SK-N-SH (cell line): ENCODE measurements around the gene TRPC3. TPM values are rescaled to one million over a fixed set of nuclear protein-coding genes. Genes with fewer than 3 reads are reported as not detected.
A peak's percentile ranks its signal among the peaks of the same experiment; 100 is the strongest.

Experiments
- CTCF ChIA-PET: fragments of 300-600, 350-600 bp; formaldehyde crosslinking; extraction: SDS; loops from one replicate; lab custom pipeline; 2021; lab: Yijun Ruan, JAX
- POLR2A ChIA-PET: fragments of 350-600 bp; sonication (Branson Sonifier 250); formaldehyde crosslinking; extraction: SDS; loops from one replicate; lab custom pipeline; 2020; ENCODE audit warnings: antibody characterized with exemption, inconsistent platforms; lab: Yijun Ruan, JAX
- DNase-seq: peaks from one replicate; pipeline ENCODE4 v3.0.0; 2012
- H2AFZ ChIP-seq: fragments of 200-600 bp; sonication (generic); 2 replicates; pipeline ENCODE4 v1.8.1; 2016; ENCODE audit warnings: antibody characterized with exemption, mild to moderate bottlenecking, low read depth
- H3F3A ChIP-seq: fragments of 200-600 bp; sonication (generic); replicated peaks from 2 replicates; pipeline ENCODE3; 2016; ENCODE audit warnings: antibody characterized with exemption, mild to moderate bottlenecking; ENCODE audit not compliant: insufficient read depth
- H3K27ac ChIP-seq, 2 experiments: fragments of 200-500 bp in 1 of 2; fragments of 200-600 bp in 1 of 2; sonication (Bioruptor generic) in 1 of 2; sonication (generic), shearing (Covaris generic) in 1 of 2; 2 replicates each; pipeline versions ENCODE4 v1.5.1 to v1.6.1; 2014 to 2016; ENCODE audit warnings: low read depth in 2 of 2, inconsistent platforms in 1 of 2, low read length in 1 of 2, mild to moderate bottlenecking in 1 of 2, mixed read lengths in 1 of 2
- H3K27me3 ChIP-seq: fragments of 200-600 bp; sonication (generic), shearing (Covaris generic); 2 replicates; pipeline ENCODE4 v1.6.1; 2016; ENCODE audit warnings: mixed run types; ENCODE audit not compliant: insufficient read depth
- H3K36me3 ChIP-seq, 2 experiments: fragments of 200-500 bp in 1 of 2; fragments of 200-600 bp in 1 of 2; sonication (Bioruptor generic) in 1 of 2; sonication (generic) in 1 of 2; replicated peaks in 1 of 2; 2 replicates each; pipeline versions ENCODE3 to v1.5.1; 2014 to 2016; ENCODE audit warnings: low read length in 1 of 2, mild to moderate bottlenecking in 1 of 2; ENCODE audit not compliant: insufficient read depth in 2 of 2, control insufficient read depth in 1 of 2
- H3K4me1 ChIP-seq, 2 experiments: fragments of 200-500 bp in 1 of 2; fragments of 200-600 bp in 1 of 2; sonication (Bioruptor generic) in 1 of 2; sonication (generic), shearing (Covaris generic) in 1 of 2; 2 replicates each; pipeline versions ENCODE4 v1.5.1 to v1.6.1; 2014 to 2016; ENCODE audit warnings: low read depth in 1 of 2, low read length in 1 of 2, mixed run types in 1 of 2; ENCODE audit not compliant: insufficient read depth in 2 of 2, control insufficient read depth in 1 of 2
- H3K4me2 ChIP-seq: fragments of 200-600 bp; sonication (generic), shearing (Covaris generic); 2 replicates; pipeline ENCODE4 v1.6.1; 2017; ENCODE audit warnings: mixed run types
- H3K4me3 ChIP-seq, 2 experiments: fragments of 200-500 bp in 1 of 2; fragments of 200-600 bp in 1 of 2; sonication (Bioruptor generic) in 1 of 2; sonication (generic), shearing (Covaris generic) in 1 of 2; 2 replicates each; pipeline versions ENCODE4 v1.5.1 to v1.8.1; 2014 to 2016; ENCODE audit warnings: low read depth in 2 of 2, inconsistent platforms in 1 of 2, low read length in 1 of 2, mild to moderate bottlenecking in 1 of 2, mixed read lengths in 1 of 2, moderate library complexity in 1 of 2
- H3K79me2 ChIP-seq: fragments of 200-600 bp; sonication (generic); 2 replicates; pipeline ENCODE4 v1.8.1; 2017; ENCODE audit warnings: mild to moderate bottlenecking; ENCODE audit not compliant: insufficient read depth
- H3K9ac ChIP-seq: fragments of 200-600 bp; sonication (generic); 2 replicates; pipeline ENCODE4 v1.6.1; 2017; ENCODE audit warnings: mixed run types
- H3K9me2 ChIP-seq: fragments of 200-600 bp; sonication (generic); 2 replicates; pipeline ENCODE4 v1.6.1; 2017; ENCODE audit warnings: mixed run types
- H3K9me3 ChIP-seq: fragments of 200-600 bp; sonication (generic); 2 replicates; pipeline ENCODE4 v1.6.1; 2017; ENCODE audit warnings: mixed run types, mild to moderate bottlenecking, moderate library complexity
- H4K20me1 ChIP-seq: fragments of 200-600 bp; sonication (generic); 2 replicates; pipeline ENCODE4 v1.6.1; 2017; ENCODE audit warnings: mild to moderate bottlenecking, mixed run types; ENCODE audit not compliant: insufficient read depth
- CHD2 ChIP-seq: fragments of 150-350 bp; IDR thresholded peaks from 2 replicates; pipeline ENCODE4 v1.6.1; 2018; ENCODE audit warnings: low read length; ENCODE audit not compliant: partially characterized antibody
- ELF1 ChIP-seq: IDR thresholded peaks from 2 replicates; pipeline ENCODE4 v1.4.0; 2012
- EP300 ChIP-seq, 2 experiments: IDR thresholded peaks; 2 replicates each; pipeline versions ENCODE4 v1.4.0 to v1.6.1; 2012; ENCODE audit warnings: borderline replicate concordance in 1 of 2, low read depth in 1 of 2, low read length in 1 of 2
- FOXM1 ChIP-seq: IDR thresholded peaks from 2 replicates; pipeline ENCODE4 v1.4.0; 2012; ENCODE audit warnings: low read depth, mild to moderate bottlenecking
- JUND ChIP-seq: IDR thresholded peaks from 2 replicates; pipeline ENCODE4 v1.4.0; 2012
- MEF2A ChIP-seq: IDR thresholded peaks from 2 replicates; pipeline ENCODE4 v1.4.0; 2012; ENCODE audit warnings: low read depth, borderline replicate concordance
- NFIC ChIP-seq: IDR thresholded peaks from 2 replicates; pipeline ENCODE4 v1.4.0; 2012; ENCODE audit warnings: borderline replicate concordance
- NRF1 ChIP-seq: IDR thresholded peaks from 2 replicates; pipeline ENCODE4 v1.6.1; 2012; ENCODE audit warnings: low read depth, mild to moderate bottlenecking, low read length
- POLR2AphosphoS5 ChIP-seq: IDR thresholded peaks from 2 replicates; pipeline ENCODE4 v1.6.1; 2012; ENCODE audit warnings: low read depth, low read length
- RAD21 ChIP-seq: IDR thresholded peaks from 2 replicates; pipeline ENCODE4 v1.6.1; 2012; ENCODE audit warnings: mild to moderate bottlenecking, low read length
- RCOR1 ChIP-seq: fragments of 150-350 bp; IDR thresholded peaks from 2 replicates; pipeline ENCODE4 v1.6.1; 2017; ENCODE audit warnings: antibody characterized with exemption, low read length
- RFX5 ChIP-seq: IDR thresholded peaks from 2 replicates; pipeline ENCODE4 v1.6.1; 2012; ENCODE audit warnings: mild to moderate bottlenecking, improper control_type of control experiment, low read length
- SIN3A ChIP-seq: IDR thresholded peaks from 2 replicates; pipeline ENCODE4 v1.6.1; 2012; ENCODE audit warnings: low read depth, mild to moderate bottlenecking, low read length, moderate library complexity, borderline replicate concordance
- TAF1 ChIP-seq: IDR thresholded peaks from 2 replicates; pipeline ENCODE4 v1.6.1; 2012; ENCODE audit warnings: low read depth, mild to moderate bottlenecking, low read length, moderate library complexity, borderline replicate concordance
- TEAD4 ChIP-seq: IDR thresholded peaks from 2 replicates; pipeline ENCODE4 v1.4.0; 2012; ENCODE audit warnings: mild to moderate bottlenecking, borderline replicate concordance; ENCODE audit not compliant: insufficient read depth
- WGBS: methylation state at CpG from one replicate; pipeline ENCODE4 v1.1.6; 2017; ENCODE audit warnings: low lambda C conversion rate; 5-methylcytosine and 5-hydroxymethylcytosine counted together
- polyA plus RNA-seq, 3 experiments: library from polyadenylated mRNA; depleted of rRNA; stranded (reverse); fragments of >200 nt; gene quantifications; 2 replicates each; pipeline ENCODE4 v1.2.3, GENCODE V29; 2012
- TF ChIP-seq, protein P1 (sequence below): fragments of 150-350 bp; IDR thresholded peaks from 2 replicates; pipeline ENCODE4 v1.6.1; 2017; ENCODE audit warnings: antibody characterized with exemption, low read length, low read depth, borderline replicate concordance
- TF ChIP-seq, protein P2 (sequence below): fragments of 150-350 bp; IDR thresholded peaks from 2 replicates; pipeline ENCODE4 v1.6.1; 2016; ENCODE audit warnings: mild to moderate bottlenecking, low read depth, low read length
- TF ChIP-seq, protein P3 (sequence below): IDR thresholded peaks from 2 replicates; pipeline ENCODE4 v1.6.1; 2012; ENCODE audit warnings: mild to moderate bottlenecking, low read depth, low read length, moderate library complexity
- TF ChIP-seq, protein P4 (sequence below): IDR thresholded peaks from 2 replicates; pipeline ENCODE4 v1.4.0; 2012; ENCODE audit warnings: low read depth, borderline replicate concordance
- TF ChIP-seq, protein P5 (sequence below): IDR thresholded peaks from 2 replicates; pipeline ENCODE4 v1.4.0; 2012; ENCODE audit warnings: low read depth, borderline replicate concordance
- TF ChIP-seq, protein P6 (sequence below): IDR thresholded peaks from 2 replicates; pipeline ENCODE4 v1.4.0; 2012; ENCODE audit warnings: low read depth

Gene TRPC3
- polyA plus RNA-seq, 1 of the 3 experiments (the other 2 are of a cell fraction) = not detected

DNA sequence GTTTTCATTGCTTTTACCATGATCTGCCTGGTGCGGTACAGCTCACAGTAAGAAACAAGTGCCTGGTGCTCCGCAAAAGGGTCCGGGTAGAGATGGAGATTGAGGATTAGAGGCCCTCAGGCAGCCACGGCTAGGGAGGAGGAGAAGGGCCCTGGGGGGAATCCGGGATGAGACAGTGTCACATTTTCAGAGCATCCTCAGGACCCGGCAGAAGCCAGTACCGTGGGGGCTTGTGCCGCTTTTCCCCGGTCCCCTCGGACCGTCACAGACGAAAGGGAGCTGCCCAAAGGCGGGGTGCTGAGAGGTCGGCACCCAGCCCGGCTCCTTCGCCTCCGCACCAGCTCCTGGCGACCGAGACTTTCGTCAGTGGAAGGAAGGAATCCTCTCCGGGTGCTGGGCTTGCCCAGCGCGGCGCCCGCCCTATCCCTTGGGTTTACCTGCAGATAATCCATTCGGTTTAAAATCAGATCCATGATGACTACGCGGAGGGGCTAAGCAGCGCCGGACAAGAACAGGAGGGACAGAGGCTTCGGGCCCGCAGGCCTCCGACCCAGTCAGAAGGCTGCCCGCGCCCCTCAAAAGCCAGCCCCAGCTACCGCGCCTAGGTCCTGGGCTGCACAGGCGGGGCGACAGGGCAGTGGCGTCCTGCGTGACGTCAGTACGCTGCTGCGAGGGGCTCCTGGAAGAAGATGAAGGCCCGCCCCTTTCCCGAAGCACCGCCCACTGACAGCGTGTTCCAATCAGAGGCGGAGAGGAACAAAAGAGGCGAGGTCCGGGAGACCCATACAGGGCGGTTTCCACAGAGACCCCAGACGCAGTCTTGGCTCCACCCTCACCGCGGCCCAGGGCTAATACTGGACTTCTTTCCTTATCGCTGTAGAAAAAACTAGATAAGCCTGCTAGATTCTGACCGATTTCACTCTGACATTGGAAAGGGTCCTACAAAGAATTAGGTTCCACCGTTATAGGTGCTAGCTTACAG is 81.7 kb downstream of the TRPC3 start, which contains the start of gene BBS7:
BBS7 (minus strand) TSS at position 634 of the 982 bp plus-strand sequence; CDS start at position 473, 161 bp downstream.
- Histone ChIP-seq H3K27ac (peak within 1 kb of the TSS; percentile 73 to 89), H3F3A (peaks cover 3% of the 10 kb centered on the region), H3K9ac (peak within 1 kb of the TSS; percentile 72), H3K27me3 (no peaks in the 10 kb centered on the region), H3K4me2 (peak within 1 kb of the TSS; percentile 75), H3K4me1 (peaks cover 0 to 5% of the 10 kb centered on the region in 2 experiments; a peak in 2 of 4 replicates), H3K4me3 (peak within 1 kb of the TSS; percentile 77 to 82), H3K9me3 (peaks cover 9% of the 10 kb centered on the region; the same call in 1 of the 2 replicates), H4K20me1 (no peaks in the 10 kb centered on the region), H3K79me2 (peaks cover 21% of the 10 kb centered on the region), H3K9me2 (no peaks in the 10 kb centered on the region), H2AFZ (peak within 1 kb of the TSS; percentile 89), H3K36me3 (peaks cover 14 to 29% of the 10 kb centered on the region in 2 experiments)
- DNase-seq = peak; percentile 91
- ChIA-PET POLR2A (interaction anchor here (1.5 kb wide), 1 partner anchor 69 kb away, joined by 6 read pairs; the partner anchor contains the start of gene EXOSC9), CTCF (interaction anchor here (1.0 to 2.1 kb wide), 2 partner anchors 30 to 44 kb away, joined by 3 to 6 read pairs; no protein-coding TSS in a partner anchor)
- under 1% methylated on average over 27 of the region's 58 CpGs for WGBS
- TF ChIP-seq, protein P1, sequence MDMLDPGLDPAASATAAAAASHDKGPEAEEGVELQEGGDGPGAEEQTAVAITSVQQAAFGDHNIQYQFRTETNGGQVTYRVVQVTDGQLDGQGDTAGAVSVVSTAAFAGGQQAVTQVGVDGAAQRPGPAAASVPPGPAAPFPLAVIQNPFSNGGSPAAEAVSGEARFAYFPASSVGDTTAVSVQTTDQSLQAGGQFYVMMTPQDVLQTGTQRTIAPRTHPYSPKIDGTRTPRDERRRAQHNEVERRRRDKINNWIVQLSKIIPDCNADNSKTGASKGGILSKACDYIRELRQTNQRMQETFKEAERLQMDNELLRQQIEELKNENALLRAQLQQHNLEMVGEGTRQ = no peak
- TF ChIP-seq EP300 (IDR thresholded peaks at IDR 0.05; ENCODE audit: borderline replicate concordance in 1 of 2, low read depth in 1 of 2, low read length in 1 of 2) (peak in 1 of 2 experiments; percentile 15; a peak in 1 of 4 replicates), RCOR1 (no peak), POLR2AphosphoS5 (peak; percentile 91), MEF2A (no peak), ELF1 (no peak), TEAD4 (no peak), TAF1 (no peak), SIN3A (no peak), RFX5 (no peak), FOXM1 (no peak), NRF1 (no peak), RAD21 (no peak), NFIC (no peak), CHD2 (peak; percentile 6), JUND (no peak)
- TF ChIP-seq, protein P2, sequence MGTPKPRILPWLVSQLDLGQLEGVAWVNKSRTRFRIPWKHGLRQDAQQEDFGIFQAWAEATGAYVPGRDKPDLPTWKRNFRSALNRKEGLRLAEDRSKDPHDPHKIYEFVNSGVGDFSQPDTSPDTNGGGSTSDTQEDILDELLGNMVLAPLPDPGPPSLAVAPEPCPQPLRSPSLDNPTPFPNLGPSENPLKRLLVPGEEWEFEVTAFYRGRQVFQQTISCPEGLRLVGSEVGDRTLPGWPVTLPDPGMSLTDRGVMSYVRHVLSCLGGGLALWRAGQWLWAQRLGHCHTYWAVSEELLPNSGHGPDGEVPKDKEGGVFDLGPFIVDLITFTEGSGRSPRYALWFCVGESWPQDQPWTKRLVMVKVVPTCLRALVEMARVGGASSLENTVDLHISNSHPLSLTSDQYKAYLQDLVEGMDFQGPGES = no peak
- TF ChIP-seq, protein P3, sequence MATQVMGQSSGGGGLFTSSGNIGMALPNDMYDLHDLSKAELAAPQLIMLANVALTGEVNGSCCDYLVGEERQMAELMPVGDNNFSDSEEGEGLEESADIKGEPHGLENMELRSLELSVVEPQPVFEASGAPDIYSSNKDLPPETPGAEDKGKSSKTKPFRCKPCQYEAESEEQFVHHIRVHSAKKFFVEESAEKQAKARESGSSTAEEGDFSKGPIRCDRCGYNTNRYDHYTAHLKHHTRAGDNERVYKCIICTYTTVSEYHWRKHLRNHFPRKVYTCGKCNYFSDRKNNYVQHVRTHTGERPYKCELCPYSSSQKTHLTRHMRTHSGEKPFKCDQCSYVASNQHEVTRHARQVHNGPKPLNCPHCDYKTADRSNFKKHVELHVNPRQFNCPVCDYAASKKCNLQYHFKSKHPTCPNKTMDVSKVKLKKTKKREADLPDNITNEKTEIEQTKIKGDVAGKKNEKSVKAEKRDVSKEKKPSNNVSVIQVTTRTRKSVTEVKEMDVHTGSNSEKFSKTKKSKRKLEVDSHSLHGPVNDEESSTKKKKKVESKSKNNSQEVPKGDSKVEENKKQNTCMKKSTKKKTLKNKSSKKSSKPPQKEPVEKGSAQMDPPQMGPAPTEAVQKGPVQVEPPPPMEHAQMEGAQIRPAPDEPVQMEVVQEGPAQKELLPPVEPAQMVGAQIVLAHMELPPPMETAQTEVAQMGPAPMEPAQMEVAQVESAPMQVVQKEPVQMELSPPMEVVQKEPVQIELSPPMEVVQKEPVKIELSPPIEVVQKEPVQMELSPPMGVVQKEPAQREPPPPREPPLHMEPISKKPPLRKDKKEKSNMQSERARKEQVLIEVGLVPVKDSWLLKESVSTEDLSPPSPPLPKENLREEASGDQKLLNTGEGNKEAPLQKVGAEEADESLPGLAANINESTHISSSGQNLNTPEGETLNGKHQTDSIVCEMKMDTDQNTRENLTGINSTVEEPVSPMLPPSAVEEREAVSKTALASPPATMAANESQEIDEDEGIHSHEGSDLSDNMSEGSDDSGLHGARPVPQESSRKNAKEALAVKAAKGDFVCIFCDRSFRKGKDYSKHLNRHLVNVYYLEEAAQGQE = no peak
- TF ChIP-seq, protein P4, sequence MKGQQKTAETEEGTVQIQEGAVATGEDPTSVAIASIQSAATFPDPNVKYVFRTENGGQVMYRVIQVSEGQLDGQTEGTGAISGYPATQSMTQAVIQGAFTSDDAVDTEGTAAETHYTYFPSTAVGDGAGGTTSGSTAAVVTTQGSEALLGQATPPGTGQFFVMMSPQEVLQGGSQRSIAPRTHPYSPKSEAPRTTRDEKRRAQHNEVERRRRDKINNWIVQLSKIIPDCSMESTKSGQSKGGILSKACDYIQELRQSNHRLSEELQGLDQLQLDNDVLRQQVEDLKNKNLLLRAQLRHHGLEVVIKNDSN = no peak
- TF ChIP-seq, protein P5, sequence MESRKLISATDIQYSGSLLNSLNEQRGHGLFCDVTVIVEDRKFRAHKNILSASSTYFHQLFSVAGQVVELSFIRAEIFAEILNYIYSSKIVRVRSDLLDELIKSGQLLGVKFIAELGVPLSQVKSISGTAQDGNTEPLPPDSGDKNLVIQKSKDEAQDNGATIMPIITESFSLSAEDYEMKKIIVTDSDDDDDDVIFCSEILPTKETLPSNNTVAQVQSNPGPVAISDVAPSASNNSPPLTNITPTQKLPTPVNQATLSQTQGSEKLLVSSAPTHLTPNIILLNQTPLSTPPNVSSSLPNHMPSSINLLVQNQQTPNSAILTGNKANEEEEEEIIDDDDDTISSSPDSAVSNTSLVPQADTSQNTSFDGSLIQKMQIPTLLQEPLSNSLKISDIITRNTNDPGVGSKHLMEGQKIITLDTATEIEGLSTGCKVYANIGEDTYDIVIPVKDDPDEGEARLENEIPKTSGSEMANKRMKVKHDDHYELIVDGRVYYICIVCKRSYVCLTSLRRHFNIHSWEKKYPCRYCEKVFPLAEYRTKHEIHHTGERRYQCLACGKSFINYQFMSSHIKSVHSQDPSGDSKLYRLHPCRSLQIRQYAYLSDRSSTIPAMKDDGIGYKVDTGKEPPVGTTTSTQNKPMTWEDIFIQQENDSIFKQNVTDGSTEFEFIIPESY = no peak
- TF ChIP-seq, protein P6, sequence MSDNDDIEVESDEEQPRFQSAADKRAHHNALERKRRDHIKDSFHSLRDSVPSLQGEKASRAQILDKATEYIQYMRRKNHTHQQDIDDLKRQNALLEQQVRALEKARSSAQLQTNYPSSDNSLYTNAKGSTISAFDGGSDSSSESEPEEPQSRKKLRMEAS = no peak
